GM12872 (cell line): Measurements from ENCODE around the gene MFAP1.

Experiments used
- CTCF ChIP-seq: IDR thresholded peaks from 3 replicates; pipeline ENCODE4 v1.5.1; 2011; ENCODE audit warnings: low read depth, mild to moderate bottlenecking, low read length, moderate library complexity; ENCODE audit not compliant: insufficient read depth

Gene MFAP1

DNA sequence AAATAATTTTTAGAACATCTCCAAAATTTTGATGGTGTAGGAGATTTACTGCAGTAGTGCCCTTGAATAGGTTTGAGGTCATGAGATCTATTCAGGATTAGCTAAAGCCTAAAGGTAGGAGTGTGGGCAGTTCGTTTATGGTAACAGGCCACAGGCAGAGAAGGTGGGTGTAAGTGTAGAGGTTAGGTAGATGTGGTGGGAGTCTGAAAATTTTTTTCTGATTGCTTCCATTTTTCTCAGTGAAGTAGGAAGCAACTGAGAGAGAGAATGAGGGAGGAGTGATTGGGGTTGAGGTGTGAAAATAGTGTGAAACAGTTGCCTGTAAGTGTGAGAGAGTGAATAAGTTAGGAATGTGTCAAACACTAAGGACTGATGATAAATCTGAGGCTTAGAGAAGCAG lies 45.5 kb downstream of the MFAP1 start:
- TF ChIP-seq CTCF = no peak

GRCh38 chr15:43777267-43777914 lies 47.1 kb downstream of the MFAP1 start:
- peak; percentile 87 for TF ChIP-seq CTCF

- TF ChIP-seq CTCF = no peak
These were observed 47.7 kb downstream of the MFAP1 start, which contains the start of gene ELL3 for GRCh38 chr15:43776718-43777266. ELL3 (minus strand) TSS chr15:43776966; CDS start chr15:43776901, 65 bp downstream.

- no peak for TF ChIP-seq CTCF
These were observed 48.3 kb downstream of the MFAP1 start for GRCh38 chr15:43776101-43776717.

DNA sequence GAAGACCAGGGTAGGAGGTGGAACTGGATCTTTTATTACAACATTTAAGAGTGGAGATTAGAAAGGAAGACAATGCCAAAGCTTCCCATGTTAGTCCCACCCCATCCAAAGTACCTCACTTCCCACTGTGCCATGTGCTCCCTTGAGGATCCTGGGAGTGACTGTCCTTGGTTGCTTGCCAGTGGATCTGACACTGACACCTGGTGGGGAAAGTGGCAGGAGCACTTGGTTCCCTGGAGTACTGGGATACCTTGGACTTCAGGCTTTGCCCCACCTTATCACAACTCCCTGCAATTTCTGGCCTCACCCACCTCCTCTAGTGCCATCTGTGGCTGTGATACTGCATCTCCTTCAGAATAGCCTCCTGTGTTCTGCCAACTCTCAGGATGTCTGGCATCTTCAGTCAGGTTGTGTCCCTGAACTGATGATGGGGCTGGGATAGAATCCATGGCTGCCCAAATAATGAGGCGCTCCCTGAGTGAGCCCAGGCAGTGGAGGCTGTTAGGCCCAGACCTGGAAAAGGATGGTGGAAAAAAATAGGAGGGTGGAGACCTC lies 49.0 kb downstream of the MFAP1 start:
- peak; percentile 37; the same call in 2 of the 3 replicates for TF ChIP-seq CTCF

GRCh38 chr15:43774062-43774461 lies 50.4 kb downstream of the MFAP1 start:
- no peak for TF ChIP-seq CTCF

GRCh38 chr15:43772624-43773023 lies 51.9 kb downstream of the MFAP1 start:
- TF ChIP-seq CTCF = no peak
